ENCODE measurements around the gene BMP6.
"Not testable (repeated sequence)": the region's sequence is repeated elsewhere in the genome, so short reads cannot be mapped to it uniquely, and the experiment has no call there.

The BMP6 gene

GRCh38 chr6:7811441-7811840 lies 85.5 kb downstream of the BMP6 start:
- TF ChIP-seq CTCF (IDR thresholded peaks at IDR 0.05): no peak
- Mint-ChIP-seq H3K36me3 (ENCODE audit: low read depth) (no peaks in the 10 kb centered on the region), H3K4me3 (no peak overlapping the region), H3K9me3 (no peaks in the 10 kb centered on the region), H3K4me1 (peaks cover under 1% of the 10 kb centered on the region), H3K27ac (no peak overlapping the region), H3K27me3 (ENCODE audit: low read depth, poor library complexity) (no peaks in the 10 kb centered on the region)
- DNase-seq: no peak

- H3K9me3 Mint-ChIP-seq: no peaks in the 10 kb centered on the region
- no peak overlapping the region for H3K27ac Mint-ChIP-seq
- no peak overlapping the region for H3K4me3 Mint-ChIP-seq
- no peak for TF ChIP-seq CTCF (IDR thresholded peaks at IDR 0.05)
- H3K36me3 Mint-ChIP-seq (ENCODE audit: low read depth): no peaks in the 10 kb centered on the region
- H3K4me1 Mint-ChIP-seq: no peaks in the 10 kb centered on the region
- no peak for DNase-seq
- H3K27me3 Mint-ChIP-seq (ENCODE audit: low read depth, poor library complexity): no peaks in the 10 kb centered on the region
Measured at GRCh38 chr6:7812623-7813022, 86.7 kb downstream of the BMP6 start.

GRCh38 chr6:7813193-7813592 lies 87.3 kb downstream of the BMP6 start:
- TF ChIP-seq CTCF (IDR thresholded peaks at IDR 0.05): no peak
- no peaks in the 10 kb centered on the region for H3K9me3 Mint-ChIP-seq
- H3K27me3 Mint-ChIP-seq (ENCODE audit: low read depth, poor library complexity): no peaks in the 10 kb centered on the region
- H3K36me3 Mint-ChIP-seq (ENCODE audit: low read depth): no peaks in the 10 kb centered on the region
- no peak overlapping the region for H3K4me3 Mint-ChIP-seq
- no peak overlapping the region for H3K27ac Mint-ChIP-seq
- H3K4me1 Mint-ChIP-seq: no peaks in the 10 kb centered on the region
- no peak for DNase-seq

GRCh38 chr6:7813704-7814103 lies 87.8 kb downstream of the BMP6 start:
- no peak overlapping the region for H3K27ac Mint-ChIP-seq
- no peaks in the 10 kb centered on the region for H3K36me3 Mint-ChIP-seq (ENCODE audit: low read depth)

GRCh38 chr6:7815716-7816115 lies 89.8 kb downstream of the BMP6 start:
- DNase-seq: no peak
- no peak overlapping the region for H3K27ac Mint-ChIP-seq
- H3K4me3 Mint-ChIP-seq: no peak overlapping the region
- TF ChIP-seq CTCF (IDR thresholded peaks at IDR 0.05): no peak
- H3K9me3 Mint-ChIP-seq: no peaks in the 10 kb centered on the region
- peaks cover 3% of the 10 kb centered on the region for H3K27me3 Mint-ChIP-seq (ENCODE audit: low read depth, poor library complexity)
- H3K4me1 Mint-ChIP-seq: no peaks in the 10 kb centered on the region
- no peaks in the 10 kb centered on the region for H3K36me3 Mint-ChIP-seq (ENCODE audit: low read depth)

More at GRCh38 chr6:7813704-7814103, 87.8 kb downstream of the BMP6 start:
- Mint-ChIP-seq H3K4me3 (no peak overlapping the region), H3K9me3 (no peaks in the 10 kb centered on the region), H3K27me3 (ENCODE audit: low read depth, poor library complexity) (no peaks in the 10 kb centered on the region), H3K4me1 (no peaks in the 10 kb centered on the region)
- no peak for DNase-seq
- TF ChIP-seq CTCF (IDR thresholded peaks at IDR 0.05): no peak

- not testable (repeated sequence) for H3K27ac Mint-ChIP-seq; H3K36me3 Mint-ChIP-seq (ENCODE audit: low read depth); H3K27me3 Mint-ChIP-seq (ENCODE audit: low read depth, poor library complexity); DNase-seq; H3K4me3 Mint-ChIP-seq; H3K4me1 Mint-ChIP-seq; H3K9me3 Mint-ChIP-seq
Measured at GRCh38 chr6:7817184-7817583, 91.3 kb downstream of the BMP6 start.
